Gastrocnemius medialis (tissue), 4 donors: Measurements from ENCODE around the gene HSPA1L. TPM values are rescaled to one million over a fixed set of nuclear protein-coding genes. Genes with fewer than 3 reads are reported as not detected.

Experiments
- ATAC-seq, 2 donors: fragments of 150-250 bp; one replicate each; pipeline ENCODE4 v1.9.1; 2016
- DNase-seq, 2 donors: peaks; one replicate each; pipeline ENCODE4 v3.0.0-alpha.2; 2019
- H3K27ac ChIP-seq, 4 donors: fragments of 200-600 bp; sonication (generic); 1 replicate in 1 of 4; 2 replicates in 3 of 4; pipeline ENCODE4 v1.5.1; 2016 to 2018; ENCODE audit warnings: mild to moderate bottlenecking in 2 of 4, moderate library complexity in 1 of 4
- H3K27me3 ChIP-seq, 3 donors: fragments of 200-600 bp; sonication (generic) in 2 of 3; 1 replicate in 1 of 3; 2 replicates in 2 of 3; pipeline versions ENCODE4 v1.5.1 to v1.6.0; 2016 to 2019; ENCODE audit warnings: mild to moderate bottlenecking in 1 of 3, moderate library complexity in 1 of 3
- H3K36me3 ChIP-seq, 2 donors: fragments of 200-600 bp; sonication (generic) in 1 of 2; one replicate each; pipeline ENCODE4 v1.5.1; 2017 to 2018
- H3K4me1 ChIP-seq, 2 donors: fragments of 200-600 bp; sonication (generic) in 1 of 2; one replicate each; pipeline ENCODE4 v1.5.1; 2016 to 2017; ENCODE audit warnings: mild to moderate bottlenecking in 2 of 2
- H3K4me3 ChIP-seq, 4 donors: fragments of 200-600 bp; sonication (generic) in 3 of 4; 1 replicate in 1 of 4; 2 replicates in 3 of 4; pipeline ENCODE4 v1.5.1; 2016 to 2019; ENCODE audit warnings: mild to moderate bottlenecking in 2 of 4
- H3K9me3 ChIP-seq, 3 donors: fragments of 200-600 bp; sonication (generic) in 2 of 3; 1 replicate in 1 of 3; 2 replicates in 2 of 3; pipeline ENCODE4 v1.5.1; 2016 to 2019
- POLR2A ChIP-seq, 2 donors: fragments of 450-650 bp; IDR thresholded peaks; one replicate each; pipeline ENCODE4 v1.6.1; 2017; ENCODE audit warnings: antibody characterized with exemption in 2 of 2, mild to moderate bottlenecking in 2 of 2, moderate library complexity in 2 of 2
- in situ Hi-C, 4 donors: fragments of 200-750 bp; cut with MboI; loops; one replicate each; pipeline versions ENCODE4 v1.15.0 to v1.8.0; 2017; ENCODE audit warnings: low sequenced_read_pairs in 4 of 4
- intact Hi-C: fragments of 100-400 bp; cut with DNase I; formaldehyde crosslinking; loops from one replicate; pipeline ENCODE4 v1.15.1; 2023; ENCODE audit warnings: low total_unique reads
- total RNA-seq, 4 donors: library from RNA; depleted of rRNA; stranded (reverse); fragments of >200 nt; gene quantifications; one replicate each; pipeline versions ENCODE4 v1.1.0 to v1.2.3, GENCODE V29; 2016
- TF ChIP-seq, protein P1 (sequence below), 5 experiments: fragments of 450-650 bp in 3 of 5; fragments of 200-600 bp in 2 of 5; sonication (generic) in 2 of 5; IDR thresholded peaks in 4 of 5; conservative IDR thresholded peaks in 1 of 5; 1 replicate in 4 of 5; 2 replicates in 1 of 5; pipeline ENCODE4 v1.5.1; 2016 to 2019; ENCODE audit warnings: antibody characterized with exemption in 5 of 5, mild to moderate bottlenecking in 3 of 5, moderate library complexity in 3 of 5

The HSPA1L gene
- total RNA-seq, 4 donors from 2014 or later = 1.1 to 7.1 (median 3.5) TPM

DNA sequence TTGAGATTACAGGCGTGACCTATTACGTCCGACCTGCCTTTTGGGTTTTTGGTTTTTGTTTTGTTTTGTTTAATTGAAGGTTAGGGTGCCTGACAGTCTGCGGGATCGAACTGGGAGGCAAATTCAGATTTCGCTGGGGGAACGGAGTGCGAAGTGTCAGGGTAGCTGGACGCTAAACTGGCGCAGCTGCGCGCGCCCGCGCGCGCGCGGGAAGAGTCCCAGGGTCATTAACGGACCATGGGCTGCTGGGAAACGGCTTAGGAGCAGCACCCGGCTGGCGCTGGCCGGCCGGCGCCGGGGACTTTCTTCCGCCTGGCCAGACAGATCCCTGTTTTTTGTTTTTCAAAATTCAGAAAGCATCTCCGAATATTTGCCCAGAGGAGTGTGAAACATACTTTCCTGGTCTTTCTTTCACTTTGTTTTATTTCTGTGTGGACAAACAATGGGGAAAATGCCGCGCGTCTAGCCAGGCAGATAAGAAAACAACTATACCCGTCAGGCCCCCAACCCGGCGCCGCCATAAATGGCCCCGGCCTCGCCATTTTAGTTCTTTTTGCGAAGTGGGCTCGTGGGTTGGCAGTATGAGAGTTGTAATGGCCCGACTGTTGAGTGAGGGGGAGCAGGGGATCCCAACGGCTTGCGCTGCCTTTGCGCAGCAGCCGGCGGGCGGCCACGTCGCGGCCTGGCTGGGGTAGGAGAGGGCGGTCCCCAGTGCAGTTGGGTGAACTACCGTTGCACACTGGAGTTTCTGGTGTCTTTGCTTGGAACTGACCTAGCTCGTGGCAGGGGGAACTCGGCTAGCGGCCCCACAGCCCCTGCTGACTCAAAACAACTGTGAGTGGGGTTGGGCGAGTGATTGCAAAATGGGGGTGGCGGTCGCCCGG, 19.5 kb upstream of the HSPA1L start:
- peak; percentile 86 to 87 for ATAC-seq
- H3K27me3 ChIP-seq = no peaks in the 10 kb centered on the region
- peak; percentile 76 to 87 for DNase-seq
- intact Hi-C loops = loop anchor here (2.0 to 10.0 kb wide), 5 partner anchors 28 to 290 kb away; partner anchors contain the start of genes ATP6V1G2, CSNK2B, DDX39B and EHMT2
- no peaks in the 10 kb centered on the region for H3K9me3 ChIP-seq
- peaks cover 0 to 27% of the 10 kb centered on the region in 2 donors for H3K36me3 ChIP-seq
- peak overlapping the region; percentile 68 to 96 (median 84) for H3K4me3 ChIP-seq
- H3K4me1 ChIP-seq = peaks cover 40 to 47% of the 10 kb centered on the region in 2 donors
- H3K27ac ChIP-seq = peak overlapping the region; percentile 87 to 97 (median 92)
- in situ Hi-C loops = loop anchor here in 2 of 4 donors (10.0 kb wide), 3 partner anchors 60 to 160 kb away; partner anchors contain the start of genes VWA7 (in 2 of the 2) and LY6G5C (in 1 of the 2)
- TF ChIP-seq POLR2A (IDR thresholded peaks at IDR 0.05) = peak; percentile 73 to 74
- TF ChIP-seq, protein P1, sequence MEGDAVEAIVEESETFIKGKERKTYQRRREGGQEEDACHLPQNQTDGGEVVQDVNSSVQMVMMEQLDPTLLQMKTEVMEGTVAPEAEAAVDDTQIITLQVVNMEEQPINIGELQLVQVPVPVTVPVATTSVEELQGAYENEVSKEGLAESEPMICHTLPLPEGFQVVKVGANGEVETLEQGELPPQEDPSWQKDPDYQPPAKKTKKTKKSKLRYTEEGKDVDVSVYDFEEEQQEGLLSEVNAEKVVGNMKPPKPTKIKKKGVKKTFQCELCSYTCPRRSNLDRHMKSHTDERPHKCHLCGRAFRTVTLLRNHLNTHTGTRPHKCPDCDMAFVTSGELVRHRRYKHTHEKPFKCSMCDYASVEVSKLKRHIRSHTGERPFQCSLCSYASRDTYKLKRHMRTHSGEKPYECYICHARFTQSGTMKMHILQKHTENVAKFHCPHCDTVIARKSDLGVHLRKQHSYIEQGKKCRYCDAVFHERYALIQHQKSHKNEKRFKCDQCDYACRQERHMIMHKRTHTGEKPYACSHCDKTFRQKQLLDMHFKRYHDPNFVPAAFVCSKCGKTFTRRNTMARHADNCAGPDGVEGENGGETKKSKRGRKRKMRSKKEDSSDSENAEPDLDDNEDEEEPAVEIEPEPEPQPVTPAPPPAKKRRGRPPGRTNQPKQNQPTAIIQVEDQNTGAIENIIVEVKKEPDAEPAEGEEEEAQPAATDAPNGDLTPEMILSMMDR (IDR thresholded peaks at IDR 0.05 in 4 of 5, conservative IDR thresholded peaks at IDR 0.05 in 1 of 5) = peak in 1 of 5 experiments; percentile 9

- ATAC-seq = no peak
- H3K36me3 ChIP-seq = no peaks in the 10 kb centered on the region
- no peak for TF ChIP-seq POLR2A (IDR thresholded peaks at IDR 0.05)
- TF ChIP-seq, protein P1 (IDR thresholded peaks at IDR 0.05 in 4 of 5, conservative IDR thresholded peaks at IDR 0.05 in 1 of 5) = no peak
- H3K27me3 ChIP-seq = no peaks in the 10 kb centered on the region
- DNase-seq = no peak
- H3K27ac ChIP-seq = peak overlapping the region; percentile 87 to 97 (median 92)
- no peaks in the 10 kb centered on the region for H3K9me3 ChIP-seq
- intact Hi-C loops (loop anchor here (5.0 to 10.0 kb wide), 2 partner anchors 164 to 287 kb away; partner anchors contain the start of genes ATP6V1G2, CSNK2B, DDX39B and LY6G5B), in situ Hi-C loops (loop anchor here in 2 of 4 donors (10.0 kb wide), 3 partner anchors 57 to 157 kb away; partner anchors contain the start of genes VWA7 (in 2 of the 2) and LY6G5C (in 1 of the 2))
- H3K4me1 ChIP-seq = peaks cover 23 to 28% of the 10 kb centered on the region in 2 donors
- peak overlapping the region in 1 of 4 donors; percentile 67 for H3K4me3 ChIP-seq
Measured at GRCh38 chr6:31831350-31832215, 16.5 kb upstream of the HSPA1L start.

GRCh38 chr6:31830886-31831335, 15.8 kb upstream of the HSPA1L start:
- TF ChIP-seq, protein P1 (IDR thresholded peaks at IDR 0.05 in 4 of 5, conservative IDR thresholded peaks at IDR 0.05 in 1 of 5) = no peak
- TF ChIP-seq POLR2A (IDR thresholded peaks at IDR 0.05) = no peak
- Histone ChIP-seq H3K36me3 (no peaks in the 10 kb centered on the region), H3K4me1 (peaks cover 23 to 28% of the 10 kb centered on the region in 2 donors), H3K4me3 (peak overlapping the region; percentile 67 to 78 (median 73)), H3K27ac (peak overlapping the region; percentile 87 to 97 (median 92)), H3K27me3 (no peaks in the 10 kb centered on the region), H3K9me3 (no peaks in the 10 kb centered on the region)
- DNase-seq (no peak), ATAC-seq (no peak)
- intact Hi-C loops = loop anchor here (1.0 to 10.0 kb wide), 5 partner anchors 36 to 286 kb away; partner anchors contain the start of genes ATP6V1G2, CSNK2B, DDX39B and LY6G5B
- in situ Hi-C loops = loop anchor here in 2 of 4 donors (10.0 kb wide), 3 partner anchors 56 to 156 kb away; partner anchors contain the start of genes VWA7 (in 2 of the 2) and LY6G5C (in 1 of the 2)
